IMR-90 (cell line): ENCODE data around the gene ERC2. TPM values are rescaled to one million over a fixed set of nuclear protein-coding genes. Genes with fewer than 3 reads are reported as not detected.

Experiments
- ATAC-seq: fragments of 200-7000 bp; cut with Tn5 transposase; 2 replicates; pipeline ENCODE4 v1.9.1; 2020; ENCODE audit warnings: low read depth, mild to moderate bottlenecking, moderate library complexity
- BruUV-seq: library from RNA; stranded (reverse); fragments of 400-500 nt; replicated peaks from 2 replicates; lab custom pipeline; 2021; lab: Mats Ljungman, UMichigan
- CTCF ChIA-PET: fragments of 300-600 bp; formaldehyde crosslinking; extraction: SDS; loops from one replicate; lab custom pipeline; 2021; ENCODE audit warnings: antibody characterized with exemption; lab: Yijun Ruan, JAX
- POLR2A ChIA-PET: fragments of 300-600 bp; sonication (Branson Sonifier 250); formaldehyde crosslinking; loops from one replicate; lab custom pipeline; 2022; ENCODE audit warnings: antibody characterized with exemption; ENCODE audit not compliant: unreplicated experiment; lab: Charles Lee
- DNase-seq: peaks from one replicate; pipeline ENCODE4 v3.0.0; 2013
- H2AFZ ChIP-seq: replicated peaks from 2 replicates; pipeline ENCODE3; 2013; ENCODE audit warnings: low read length, mild to moderate bottlenecking; ENCODE audit not compliant: poor library complexity
- H2AK5ac ChIP-seq: 2 replicates; pipeline ENCODE4 v1.6.1; 2013; ENCODE audit warnings: low read depth, low read length, inconsistent platforms
- H2AK9ac ChIP-seq: replicated peaks from 2 replicates; pipeline ENCODE3; 2013; ENCODE audit warnings: mild to moderate bottlenecking, low read depth, low read length, moderate library complexity; ENCODE audit not compliant: poor library complexity
- H2BK120ac ChIP-seq: 2 replicates; pipeline ENCODE4 v1.6.1; 2013; ENCODE audit warnings: low read depth, low read length, inconsistent platforms
- H2BK15ac ChIP-seq: 3 replicates; pipeline ENCODE4 v1.6.1; 2013; ENCODE audit warnings: low read depth, low read length, inconsistent platforms
- H2BK20ac ChIP-seq: 2 replicates; pipeline ENCODE4 v1.6.1; 2013; ENCODE audit warnings: low read depth, mild to moderate bottlenecking, inconsistent platforms, low read length, moderate library complexity
- H2BK5ac ChIP-seq: 2 replicates; pipeline ENCODE4 v1.6.1; 2013; ENCODE audit warnings: mild to moderate bottlenecking, low read depth, low read length, inconsistent platforms; ENCODE audit not compliant: poor library complexity, severe bottlenecking
- H3K14ac ChIP-seq: replicated peaks from 2 replicates; pipeline ENCODE4 v1.6.1; 2013; ENCODE audit warnings: low read depth, low read length, inconsistent platforms
- H3K18ac ChIP-seq: 2 replicates; pipeline ENCODE4 v1.6.1; 2013; ENCODE audit warnings: low read depth, low read length, control low read depth
- H3K23ac ChIP-seq: 2 replicates; pipeline ENCODE4 v1.6.1; 2013; ENCODE audit warnings: low read depth, low read length, inconsistent platforms
- H3K27ac ChIP-seq: 2 replicates; pipeline ENCODE4 v1.5.1; 2013; ENCODE audit warnings: mild to moderate bottlenecking, control low read depth, low read length; ENCODE audit not compliant: insufficient read depth
- H3K27me3 ChIP-seq: 2 replicates; pipeline ENCODE4 v1.6.1; 2013; ENCODE audit warnings: low read length; ENCODE audit not compliant: control insufficient read depth, insufficient read depth
- H3K36me3 ChIP-seq: 2 replicates; pipeline ENCODE4 v1.6.1; 2013; ENCODE audit warnings: low read length, mixed read lengths; ENCODE audit not compliant: control insufficient read depth, insufficient read depth
- H3K4ac ChIP-seq: 2 replicates; pipeline ENCODE4 v1.6.1; 2013; ENCODE audit warnings: low read depth, low read length, inconsistent platforms
- H3K4me1 ChIP-seq: 2 replicates; pipeline ENCODE4 v1.6.1; 2013; ENCODE audit warnings: low read length, mixed read lengths; ENCODE audit not compliant: control insufficient read depth, insufficient read depth
- H3K4me2 ChIP-seq: 2 replicates; pipeline ENCODE4 v1.6.1; 2013; ENCODE audit warnings: low read depth, mild to moderate bottlenecking, control low read depth, low read length, moderate library complexity
- H3K4me3 ChIP-seq: 2 replicates; pipeline ENCODE4 v1.5.1; 2013; ENCODE audit warnings: low read depth, mild to moderate bottlenecking, control low read depth, low read length, moderate library complexity; ENCODE audit not compliant: insufficient read depth
- H3K56ac ChIP-seq: 2 replicates; pipeline ENCODE4 v1.6.1; 2013; ENCODE audit warnings: low read length, inconsistent platforms; ENCODE audit not compliant: insufficient read depth; ENCODE audit errors: extremely low read depth
- H3K79me1 ChIP-seq, 2 experiments: 2 replicates each; pipeline ENCODE4 v1.6.1; 2013; ENCODE audit warnings: low read length in 2 of 2, inconsistent platforms in 1 of 2, low read depth in 1 of 2
- H3K9ac ChIP-seq: 2 replicates; pipeline ENCODE4 v1.6.1; 2013; ENCODE audit warnings: low read depth, low read length, control low read depth
- H3K9me1 ChIP-seq: 2 replicates; pipeline ENCODE4 v1.6.1; 2013; ENCODE audit warnings: low read length, inconsistent platforms; ENCODE audit not compliant: insufficient read depth
- H3K9me3 ChIP-seq: 2 replicates; pipeline ENCODE4 v1.6.1; 2013; ENCODE audit warnings: low read length; ENCODE audit not compliant: control insufficient read depth, insufficient read depth
- H4K20me1 ChIP-seq: 2 replicates; pipeline ENCODE4 v1.6.1; 2013; ENCODE audit warnings: low read length, inconsistent platforms; ENCODE audit not compliant: insufficient read depth
- H4K5ac ChIP-seq: 2 replicates; pipeline ENCODE4 v1.6.1; 2013; ENCODE audit warnings: mild to moderate bottlenecking, low read depth, low read length, control low read depth
- H4K8ac ChIP-seq, 2 experiments: 2 replicates each; pipeline ENCODE4 v1.6.1; 2013; ENCODE audit warnings: low read depth in 2 of 2, low read length in 2 of 2, control low read depth in 1 of 2, inconsistent platforms in 1 of 2
- H4K91ac ChIP-seq: 2 replicates; pipeline ENCODE4 v1.6.1; 2013; ENCODE audit warnings: low read depth, low read length, inconsistent platforms; ENCODE audit not compliant: insufficient read depth
- CHD1 ChIP-seq: IDR thresholded peaks from 2 replicates; pipeline ENCODE4 v1.6.1; 2012; ENCODE audit warnings: low read depth, low read length, improper control_type of control experiment
- ELK1 ChIP-seq: fragments of 150-350 bp; IDR thresholded peaks from 2 replicates; pipeline ENCODE4 v1.6.1; 2016; ENCODE audit warnings: low read depth, mild to moderate bottlenecking, low read length, moderate library complexity, borderline replicate concordance
- FOS ChIP-seq: fragments of 150-350 bp; IDR thresholded peaks from 2 replicates; pipeline ENCODE4 v1.6.1; 2016; ENCODE audit warnings: low read depth, low read length
- MAFK ChIP-seq: IDR thresholded peaks from 2 replicates; pipeline ENCODE4 v1.6.1; 2012; ENCODE audit warnings: low read depth, low read length, improper control_type of control experiment
- MAZ ChIP-seq: IDR thresholded peaks from 2 replicates; pipeline ENCODE4 v1.6.1; 2012; ENCODE audit warnings: low read depth, mild to moderate bottlenecking, low read length, improper control_type of control experiment, moderate library complexity, borderline replicate concordance
- MXI1 ChIP-seq: IDR thresholded peaks from 2 replicates; pipeline ENCODE4 v1.6.1; 2012; ENCODE audit warnings: low read depth, mild to moderate bottlenecking, low read length, moderate library complexity, borderline replicate concordance
- POLR2A ChIP-seq: IDR thresholded peaks from 2 replicates; pipeline ENCODE4 v1.6.1; 2012; ENCODE audit warnings: mild to moderate bottlenecking, low read depth, low read length
- RAD21 ChIP-seq: IDR thresholded peaks from 2 replicates; pipeline ENCODE4 v1.6.1; 2012; ENCODE audit warnings: low read length, improper control_type of control experiment
- RCOR1 ChIP-seq: IDR thresholded peaks from 2 replicates; pipeline ENCODE4 v1.6.1; 2012; ENCODE audit warnings: mild to moderate bottlenecking, low read length, improper control_type of control experiment; ENCODE audit not compliant: insufficient replicate concordance
- SMC3 ChIP-seq: fragments of 150-350 bp; IDR thresholded peaks from 2 replicates; pipeline ENCODE4 v1.6.1; 2016; ENCODE audit warnings: low read depth, mild to moderate bottlenecking, antibody characterized with exemption, low read length, moderate library complexity
- WGBS, 2 experiments: methylation state at CpG; one replicate each; pipeline versions ENCODE4 v1.1.5 to v1.1.7; 2013; ENCODE audit warnings: missing lambda C conversion rate in 2 of 2; ENCODE audit not compliant: insufficient read length in 1 of 2; ENCODE audit errors: extremely low coverage in 2 of 2; 5-methylcytosine and 5-hydroxymethylcytosine counted together
- dilution Hi-C: fragments of 300-500 bp; cut with HindIII; formaldehyde crosslinking; loops from one replicate; pipeline ENCODE4 v1.14.3; 2018; ENCODE audit warnings: low sequenced_read_pairs; ENCODE audit not compliant: unreplicated experiment
- in situ Hi-C: fragments of 300-500 bp; cut with MboI; formaldehyde crosslinking; loops from 3 replicates; pipeline ENCODE4 v1.14.3; 2019; ENCODE audit warnings: low sequenced_read_pairs, inconsistent platforms, mixed read lengths
- intact Hi-C: fragments of 100-400 bp; cut with micrococcal nuclease; formaldehyde crosslinking; loops from 2 replicates; pipeline ENCODE4 v1.10.0; 2022
- polyA plus RNA-seq, 3 experiments: library from polyadenylated mRNA; depleted of rRNA; stranded (reverse); fragments of >200 nt; gene quantifications; 2 replicates each; pipeline ENCODE4 v1.2.3, GENCODE V29; 2012; ENCODE audit warnings: low replicate concordance in 1 of 3
- total RNA-seq: library from RNA; depleted of rRNA; stranded (reverse); fragments of >200 nt; gene quantifications from 2 replicates; pipeline ENCODE4 v1.2.3, GENCODE V29; 2012
- TF ChIP-seq, protein P1 (sequence below): fragments of 150-350 bp; IDR thresholded peaks from 2 replicates; pipeline ENCODE4 v1.6.1; 2017; ENCODE audit warnings: mild to moderate bottlenecking, antibody characterized with exemption, low read length, low read depth
- TF ChIP-seq, protein P2 (sequence below): conservative IDR thresholded peaks from 2 replicates; pipeline ENCODE4 v1.5.1; 2012; ENCODE audit warnings: mild to moderate bottlenecking, low read depth, low read length, improper control_type of control experiment

ERC2 gene
- total and polyA plus RNA-seq, 2 of the 4 experiments (the other 2 are of a cell fraction), result 0.17 to 0.18 TPM

GRCh38 chr3:56314842-56315241 lies 153.4 kb downstream of the ERC2 start:
- DNase-seq, result no peak

More at GRCh38 chr3:56314842-56315241, 153.4 kb downstream of the ERC2 start:
- Histone ChIP-seq H3K56ac (no peak overlapping the region), H2BK15ac (no peak overlapping the region), H2BK120ac (no peak overlapping the region), H2BK20ac (no peak overlapping the region), H3K27ac (no peak overlapping the region), H3K4me3 (no peak overlapping the region), H3K27me3 (no peaks in the 10 kb centered on the region), H3K9me3 (no peaks in the 10 kb centered on the region), H4K91ac (no peak overlapping the region), H3K9me1 (no peaks in the 10 kb centered on the region), H3K9ac (no peak overlapping the region), H4K20me1 (no peaks in the 10 kb centered on the region), H2AFZ (peak overlapping the region; percentile 41), H3K23ac (no peak overlapping the region), H2AK9ac (no peak overlapping the region), H3K14ac (no peak overlapping the region), H4K5ac (no peak overlapping the region), H4K8ac (no peak overlapping the region), H3K4ac (no peak overlapping the region), H2AK5ac (no peak overlapping the region), H2BK5ac (no peak overlapping the region), H3K79me1 (no peaks in the 10 kb centered on the region), H3K36me3 (no peaks in the 10 kb centered on the region), H3K18ac (no peak overlapping the region), H3K4me1 (no peaks in the 10 kb centered on the region), H3K4me2 (no peak overlapping the region)
- no TSS peak for BruUV-seq
- 17% methylated on average over 1 of the region's 5 CpGs; no CpG with 5 or more reads in 1 of the 2 experiments for WGBS, 2 experiments
- ATAC-seq, result no peak
- POLR2A ChIA-PET, result no interaction called here
- TF ChIP-seq, protein P1, sequence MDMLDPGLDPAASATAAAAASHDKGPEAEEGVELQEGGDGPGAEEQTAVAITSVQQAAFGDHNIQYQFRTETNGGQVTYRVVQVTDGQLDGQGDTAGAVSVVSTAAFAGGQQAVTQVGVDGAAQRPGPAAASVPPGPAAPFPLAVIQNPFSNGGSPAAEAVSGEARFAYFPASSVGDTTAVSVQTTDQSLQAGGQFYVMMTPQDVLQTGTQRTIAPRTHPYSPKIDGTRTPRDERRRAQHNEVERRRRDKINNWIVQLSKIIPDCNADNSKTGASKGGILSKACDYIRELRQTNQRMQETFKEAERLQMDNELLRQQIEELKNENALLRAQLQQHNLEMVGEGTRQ, result no peak
- TF ChIP-seq FOS, result no peak
- TF ChIP-seq, protein P2, sequence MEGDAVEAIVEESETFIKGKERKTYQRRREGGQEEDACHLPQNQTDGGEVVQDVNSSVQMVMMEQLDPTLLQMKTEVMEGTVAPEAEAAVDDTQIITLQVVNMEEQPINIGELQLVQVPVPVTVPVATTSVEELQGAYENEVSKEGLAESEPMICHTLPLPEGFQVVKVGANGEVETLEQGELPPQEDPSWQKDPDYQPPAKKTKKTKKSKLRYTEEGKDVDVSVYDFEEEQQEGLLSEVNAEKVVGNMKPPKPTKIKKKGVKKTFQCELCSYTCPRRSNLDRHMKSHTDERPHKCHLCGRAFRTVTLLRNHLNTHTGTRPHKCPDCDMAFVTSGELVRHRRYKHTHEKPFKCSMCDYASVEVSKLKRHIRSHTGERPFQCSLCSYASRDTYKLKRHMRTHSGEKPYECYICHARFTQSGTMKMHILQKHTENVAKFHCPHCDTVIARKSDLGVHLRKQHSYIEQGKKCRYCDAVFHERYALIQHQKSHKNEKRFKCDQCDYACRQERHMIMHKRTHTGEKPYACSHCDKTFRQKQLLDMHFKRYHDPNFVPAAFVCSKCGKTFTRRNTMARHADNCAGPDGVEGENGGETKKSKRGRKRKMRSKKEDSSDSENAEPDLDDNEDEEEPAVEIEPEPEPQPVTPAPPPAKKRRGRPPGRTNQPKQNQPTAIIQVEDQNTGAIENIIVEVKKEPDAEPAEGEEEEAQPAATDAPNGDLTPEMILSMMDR, result no peak
- no peak for TF ChIP-seq CHD1
- no peak for TF ChIP-seq POLR2A
- TF ChIP-seq RAD21, result no peak
- no peak for TF ChIP-seq RCOR1
- TF ChIP-seq MXI1, result no peak
- no peak for TF ChIP-seq MAFK
- TF ChIP-seq ELK1, result no peak
- no peak for TF ChIP-seq MAZ
- no peak for TF ChIP-seq SMC3
- CTCF ChIA-PET, result no interaction called here
- dilution Hi-C loops, result no loop called here
- intact Hi-C loops, result no loop called here
- in situ Hi-C loops, result no loop called here
